BJ (cell line): ENCODE measurements around the gene SCN1B. TPM values are rescaled to one million over a fixed set of nuclear protein-coding genes. Genes with fewer than 3 reads are reported as not detected.

Experiments
- CTCF ChIA-PET: fragments of 350-600 bp; formaldehyde crosslinking; extraction: SDS; loops from one replicate; lab custom pipeline; 2021; ENCODE audit warnings: antibody characterized with exemption, inconsistent platforms; lab: Yijun Ruan, JAX
- POLR2A ChIA-PET: fragments of 300-600 bp; sonication (Branson Sonifier 250); formaldehyde crosslinking; extraction: SDS; loops from one replicate; lab custom pipeline; 2021; ENCODE audit warnings: antibody characterized with exemption; lab: Charles Lee
- DNase-seq: peaks from one replicate; pipeline ENCODE4 v3.0.0-alpha.2; 2011; ENCODE audit warnings: low read depth
- H3K27me3 ChIP-seq: 2 replicates; pipeline ENCODE4 v1.6.0; 2011; ENCODE audit warnings: low read length; ENCODE audit not compliant: control insufficient read depth, insufficient read depth
- H3K36me3 ChIP-seq: 2 replicates; pipeline ENCODE4 v1.5.1; 2011; ENCODE audit warnings: low read length; ENCODE audit not compliant: control insufficient read depth, insufficient read depth
- H3K4me3 ChIP-seq: 2 replicates; pipeline ENCODE4 v1.5.1; 2011; ENCODE audit warnings: low read depth, mild to moderate bottlenecking, control low read depth, low read length
- CTCF ChIP-seq: IDR thresholded peaks from 2 replicates; pipeline ENCODE4 v1.5.1; 2011; ENCODE audit warnings: low read depth, mild to moderate bottlenecking, control low read depth, inconsistent platforms, low read length, moderate library complexity; ENCODE audit not compliant: insufficient read depth
- polyA plus RNA-seq: library from polyadenylated mRNA; depleted of rRNA; stranded (reverse); fragments of >200 nt; gene quantifications from 2 replicates; pipeline ENCODE4 v1.2.3, GENCODE V29; 2011

SCN1B gene
- polyA plus RNA-seq, 1 experiment = 9.5 TPM

- peak overlapping the region; percentile 59 for H3K4me3 ChIP-seq
- H3K27me3 ChIP-seq = no peaks in the 10 kb centered on the region
- no peak for DNase-seq
- TF ChIP-seq CTCF = no peak
- peaks cover 4% of the 10 kb centered on the region for H3K36me3 ChIP-seq
- ChIA-PET POLR2A (no interaction called here), CTCF (interaction anchor here (0.7 to 4.2 kb wide), 2 partner anchors 10 to 13 kb away, joined by 3 to 26 read pairs; no protein-coding TSS in a partner anchor)
These were observed 1.0 kb downstream of the SCN1B start for GRCh38 chr19:35031072-35031881.

GRCh38 chr19:35032356-35032865 lies 2.1 kb downstream of the SCN1B start:
- ChIA-PET CTCF (interaction anchor here (4.2 kb wide), 1 partner anchor 12 kb away, joined by 26 read pairs; no protein-coding TSS in a partner anchor), POLR2A (no interaction called here)
- Histone ChIP-seq H3K4me3 (no peak overlapping the region), H3K36me3 (peaks cover 2% of the 10 kb centered on the region), H3K27me3 (no peaks in the 10 kb centered on the region)
- no peak for TF ChIP-seq CTCF
- DNase-seq = no peak

GRCh38 chr19:35033067-35034004 lies 3.1 kb downstream of the SCN1B start:
- no peaks in the 10 kb centered on the region for H3K36me3 ChIP-seq
- no peak for DNase-seq
- H3K27me3 ChIP-seq = no peaks in the 10 kb centered on the region
- ChIA-PET CTCF (interaction anchor here (4.2 kb wide), 1 partner anchor 11 kb away, joined by 26 read pairs; no protein-coding TSS in a partner anchor), POLR2A (no interaction called here)
- H3K4me3 ChIP-seq = no peak overlapping the region
- TF ChIP-seq CTCF = no peak

GRCh38 chr19:35034005-35034502 lies 3.8 kb downstream of the SCN1B start:
- ChIA-PET CTCF (interaction anchor here (1.1 to 4.2 kb wide), 2 partner anchors 10 to 33 kb away, joined by 3 to 26 read pairs; no protein-coding TSS in a partner anchor), POLR2A (no interaction called here)
- Histone ChIP-seq H3K4me3 (no peak overlapping the region), H3K36me3 (no peaks in the 10 kb centered on the region), H3K27me3 (no peaks in the 10 kb centered on the region)
- no peak for DNase-seq
- TF ChIP-seq CTCF = no peak
